HG03457 (cell line): ENCODE results near the gene TNFRSF11A.

Experiments used
- ATAC-seq: cut with Tn5 transposase; IDR thresholded peaks from one replicate; pipeline ENCODE4 v1.9.1; 2021; ENCODE audit warnings: moderate number of reproducible peaks; ENCODE audit not compliant: unreplicated experiment

TNFRSF11A gene

DNA sequence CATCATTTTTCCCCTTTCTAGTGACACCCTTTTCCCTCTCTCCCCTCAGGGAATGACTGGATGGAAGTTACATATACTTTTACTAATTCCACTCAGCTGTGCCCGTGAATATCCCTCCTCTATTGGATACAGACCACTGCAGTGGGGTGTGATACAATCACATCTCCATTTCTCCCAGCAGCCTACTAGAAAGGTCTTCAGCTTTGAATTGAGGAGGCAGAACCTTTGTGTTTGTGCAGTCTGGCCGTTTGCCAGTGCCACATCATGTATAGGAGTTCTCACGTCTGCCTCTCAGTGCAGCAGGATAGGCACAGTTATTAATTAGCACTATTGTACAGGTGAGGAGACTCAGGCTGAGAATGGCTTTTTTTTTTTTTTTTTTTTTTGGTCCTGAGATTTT, 16.4 kb downstream of the TNFRSF11A start:
- ATAC-seq = no peak

DNA sequence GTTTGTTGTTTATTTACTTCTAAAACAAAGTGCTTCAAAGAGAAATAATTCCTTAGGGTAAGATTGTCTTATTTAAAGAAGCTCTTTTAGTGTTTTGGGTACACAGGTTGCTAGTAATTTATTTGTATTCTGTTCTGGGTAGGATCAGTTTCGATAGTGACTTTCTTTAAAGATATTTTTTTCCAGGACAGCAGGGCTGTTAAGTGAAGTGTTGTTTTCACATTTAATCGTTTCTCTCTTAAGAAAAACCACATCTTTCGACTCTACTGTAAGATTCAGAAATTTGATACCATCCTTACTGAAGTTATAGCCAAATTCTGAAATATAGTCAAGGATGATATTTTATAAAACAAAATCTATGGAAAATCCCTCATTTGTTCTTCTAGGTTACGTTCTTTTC, 17.8 kb downstream of the TNFRSF11A start:
- no peak for ATAC-seq

DNA sequence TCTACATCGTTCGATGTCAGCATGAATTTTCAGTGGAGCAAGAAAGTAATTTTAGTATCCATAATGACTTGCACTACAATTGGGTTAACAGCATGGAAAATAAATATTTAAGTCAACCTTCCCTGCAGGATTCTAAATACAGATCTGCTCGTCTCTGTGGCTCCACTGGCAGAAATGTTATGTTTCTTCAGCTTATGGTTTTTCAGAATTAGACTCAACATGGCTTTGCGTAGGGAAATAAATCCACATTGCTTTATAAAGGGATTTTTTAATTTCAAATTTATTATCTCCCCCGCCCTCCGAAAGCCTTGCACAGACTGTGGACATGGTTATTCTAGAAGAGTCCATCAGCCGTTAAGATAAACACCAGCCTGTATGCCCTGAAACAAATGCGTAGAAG, 18.2 kb downstream of the TNFRSF11A start:
- no peak for ATAC-seq

DNA sequence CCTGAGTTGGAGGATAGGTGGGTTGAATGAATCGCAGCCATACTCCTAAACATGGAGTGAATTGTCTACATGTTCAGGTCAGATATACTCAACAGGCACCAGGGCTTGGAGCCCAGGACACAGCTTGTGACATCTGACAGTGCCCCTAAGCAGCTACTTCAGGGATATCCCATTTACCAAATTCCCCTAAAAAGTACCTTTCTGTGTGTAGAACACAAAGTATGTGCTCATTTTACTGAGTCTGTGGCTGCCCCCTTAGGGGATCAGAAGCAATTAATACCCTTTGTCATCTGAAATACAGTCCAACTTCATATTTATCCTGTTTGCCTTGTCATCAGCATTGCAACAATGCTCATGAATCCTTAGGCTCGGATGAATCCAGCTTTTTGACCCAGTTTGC, 20.8 kb downstream of the TNFRSF11A start:
- ATAC-seq = no peak

DNA sequence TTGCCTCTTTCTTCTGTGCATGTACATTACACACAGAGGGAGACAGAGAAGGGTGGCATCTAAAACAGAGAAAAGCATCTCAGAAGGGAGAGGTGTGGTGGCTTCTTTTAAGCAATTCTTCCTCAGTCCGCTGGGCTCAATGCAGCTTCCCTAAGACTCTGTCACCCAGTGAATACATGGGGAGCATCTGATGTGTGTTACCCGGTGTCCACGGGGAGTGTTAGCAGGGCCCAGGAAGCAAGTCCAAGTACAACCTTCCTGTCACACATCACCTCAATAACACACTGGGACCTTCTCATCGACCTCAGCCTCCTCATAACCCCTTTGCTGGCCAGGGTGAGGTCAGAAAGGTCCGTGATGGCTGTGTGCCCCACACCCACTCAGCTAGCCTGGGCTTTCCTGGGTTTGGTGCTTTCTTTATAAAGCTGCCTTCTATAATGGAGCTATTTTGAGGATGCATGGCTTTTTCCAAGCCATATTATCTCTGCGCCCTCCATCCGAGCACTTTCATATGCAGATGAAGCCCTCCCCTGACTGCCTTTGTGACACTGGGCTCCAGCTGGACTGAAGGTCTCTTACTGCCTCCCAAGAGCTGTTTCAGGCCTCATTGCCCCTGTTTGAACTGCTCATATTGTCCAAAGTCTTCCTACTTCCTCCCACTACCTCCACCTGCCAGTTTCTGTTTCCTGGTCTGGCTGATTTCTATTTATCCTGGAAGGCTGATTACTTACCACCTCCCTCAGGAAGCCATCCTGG, 21.4 kb downstream of the TNFRSF11A start:
- ATAC-seq = no peak

DNA sequence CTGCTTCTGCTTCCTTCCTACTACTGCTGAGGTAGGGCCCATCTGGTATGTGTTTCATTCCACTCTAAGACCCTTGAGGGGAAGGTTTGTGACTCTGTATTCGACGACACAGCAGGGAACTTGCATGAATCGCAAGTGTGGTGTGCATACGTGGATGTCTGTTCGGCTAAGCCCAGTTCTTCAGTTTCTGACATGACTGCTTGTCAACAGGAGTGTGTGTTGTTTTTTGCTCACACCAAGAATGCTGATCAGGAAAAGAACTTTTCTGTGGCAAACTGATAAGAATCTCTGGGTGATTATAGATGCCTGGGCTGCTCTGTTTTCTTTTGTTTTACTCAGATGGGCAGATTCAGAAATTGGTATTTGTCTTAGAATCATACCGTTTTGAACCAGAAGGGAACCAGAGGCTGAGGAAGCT, 22.0 kb downstream of the TNFRSF11A start:
- no peak for ATAC-seq

DNA sequence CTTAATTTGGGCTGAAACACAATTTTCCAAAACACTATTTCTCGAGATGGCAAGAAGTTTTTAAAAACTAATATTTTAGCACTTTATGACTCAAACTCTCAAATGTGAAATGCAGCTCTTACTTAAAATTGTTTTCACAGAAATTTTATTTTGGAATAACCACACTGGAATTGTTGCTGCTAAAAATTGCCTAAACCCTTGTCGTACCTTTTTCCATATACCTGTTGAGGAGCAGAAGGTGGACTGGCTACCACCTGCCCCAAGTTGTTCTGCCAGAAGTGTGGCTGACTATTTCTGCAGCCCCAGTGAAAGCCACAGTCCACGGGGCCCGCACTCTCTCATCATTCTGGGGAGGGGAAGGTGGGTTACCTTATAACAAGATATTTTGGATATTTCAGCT, 23.4 kb downstream of the TNFRSF11A start:
- no peak for ATAC-seq

DNA sequence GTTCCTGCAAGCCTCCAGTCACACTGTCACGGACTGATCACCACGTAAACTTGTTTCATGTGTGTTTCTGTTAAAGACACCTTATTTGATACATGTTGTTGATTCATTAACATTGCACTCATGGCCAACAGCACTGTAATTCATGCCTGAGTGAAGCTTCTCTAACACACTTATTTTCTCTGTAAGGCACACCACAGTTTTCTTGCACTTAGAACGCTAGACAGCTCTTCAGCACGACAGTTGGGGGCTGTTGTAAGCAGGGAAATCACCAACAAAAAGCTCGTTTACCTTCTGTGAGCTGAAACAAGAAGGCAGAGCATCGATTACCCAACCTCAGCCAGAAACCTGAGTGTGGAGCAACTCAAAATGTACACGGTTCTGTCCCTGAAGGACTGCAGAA, 28.1 kb downstream of the TNFRSF11A start:
- ATAC-seq = no peak

DNA sequence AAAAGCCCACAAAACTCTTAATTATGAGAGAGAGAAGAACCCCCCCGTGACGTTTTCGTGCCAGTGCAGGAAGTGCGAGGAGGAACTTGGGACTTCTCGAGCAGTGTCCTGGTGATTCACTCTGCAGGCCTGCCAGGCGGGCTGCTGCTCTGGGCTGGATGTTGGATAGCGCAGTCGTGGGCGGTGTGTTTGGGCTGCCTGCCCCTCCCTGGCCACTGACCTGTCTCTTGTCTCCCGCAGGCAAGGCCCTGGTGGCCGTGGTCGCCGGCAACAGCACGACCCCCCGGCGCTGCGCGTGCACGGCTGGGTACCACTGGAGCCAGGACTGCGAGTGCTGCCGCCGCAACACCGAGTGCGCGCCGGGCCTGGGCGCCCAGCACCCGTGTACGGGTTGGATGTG, 29.0 kb downstream of the TNFRSF11A start:
- no peak for ATAC-seq

DNA sequence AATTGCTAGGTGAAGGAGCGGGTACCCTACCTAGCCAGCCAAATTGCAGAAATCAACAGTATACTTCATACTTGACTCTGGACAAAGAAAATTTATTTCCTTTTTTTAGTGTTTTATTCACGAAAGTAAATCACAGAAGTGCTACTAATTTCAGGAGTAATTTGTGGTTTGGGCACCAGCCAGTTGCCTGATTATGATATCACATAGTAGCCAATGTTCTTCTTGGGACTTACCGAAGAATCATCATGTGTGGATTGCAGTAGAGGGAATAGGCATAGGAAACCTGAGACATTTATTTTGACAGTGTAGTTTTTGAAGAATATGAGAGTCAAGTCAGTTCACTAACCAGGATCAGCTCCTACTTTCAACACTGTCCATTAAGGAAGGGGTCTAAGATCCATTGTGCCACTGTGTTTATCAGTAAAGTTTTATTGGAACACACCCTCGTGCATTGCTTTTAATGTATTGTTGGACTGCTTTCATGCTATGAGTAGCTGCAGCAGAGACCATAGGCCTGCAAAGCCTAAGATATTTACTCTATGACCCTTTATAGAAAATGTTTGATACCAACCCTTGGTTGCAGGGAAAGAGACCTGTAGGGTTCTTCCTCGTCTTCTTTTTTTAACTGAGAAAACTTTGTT, 32.1 kb downstream of the TNFRSF11A start:
- no peak for ATAC-seq

DNA sequence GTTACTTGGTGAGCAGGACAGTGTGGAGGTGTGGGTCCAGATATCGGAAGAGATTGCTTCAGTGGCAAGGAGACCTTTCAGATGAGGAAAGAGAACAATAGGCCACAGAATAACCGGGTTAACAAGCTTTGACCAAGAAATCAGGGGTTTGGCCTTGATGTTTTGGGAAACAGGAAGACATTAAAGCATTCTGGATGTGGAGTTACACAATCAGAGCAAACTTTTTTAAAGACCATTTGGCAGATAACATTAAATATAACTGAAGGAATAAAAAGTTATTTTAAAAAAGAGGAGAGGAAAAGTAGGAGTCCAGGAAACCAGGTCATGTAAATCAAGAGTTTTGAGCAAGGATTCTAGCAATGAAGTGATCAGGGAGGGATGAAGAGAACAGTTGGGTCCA, 35.7 kb downstream of the TNFRSF11A start:
- no peak for ATAC-seq

DNA sequence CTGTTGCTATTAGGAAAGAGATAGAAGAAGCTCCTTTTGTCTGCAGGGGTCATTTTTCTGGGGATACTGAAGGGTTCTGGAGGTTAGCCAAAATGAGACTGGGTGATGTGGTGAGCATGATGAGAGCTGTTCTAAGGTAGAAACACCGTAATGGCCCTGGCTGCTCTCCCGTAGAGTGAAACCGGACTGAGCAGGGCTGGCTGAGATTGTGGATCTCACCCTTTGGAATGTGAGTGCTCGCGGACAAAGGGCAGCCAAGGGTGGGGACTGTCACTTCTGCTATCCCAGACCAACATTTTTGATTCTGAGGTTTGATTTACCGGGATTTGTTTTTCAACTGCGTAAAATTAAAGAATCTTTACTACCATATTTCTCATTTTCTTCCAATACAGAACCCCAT, 36.2 kb downstream of the TNFRSF11A start:
- no peak for ATAC-seq

DNA sequence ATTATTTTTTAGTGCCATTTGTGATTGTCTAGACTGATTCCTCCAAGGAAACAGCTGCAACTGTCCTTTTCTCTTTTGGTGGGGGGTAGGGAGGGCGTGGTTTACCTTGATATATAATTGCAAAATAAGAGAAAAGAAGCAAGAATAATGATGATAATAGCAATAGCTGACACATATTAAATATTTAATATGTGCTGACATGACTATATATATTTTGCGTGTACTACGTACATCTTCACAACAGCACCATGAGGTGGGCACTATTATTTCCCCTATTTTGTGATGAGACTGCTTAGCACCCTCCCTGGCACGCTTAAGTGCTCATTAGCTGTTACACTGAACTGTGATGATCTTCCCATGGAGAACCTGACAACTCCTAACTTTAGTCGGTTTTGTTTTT, 39.4 kb downstream of the TNFRSF11A start:
- ATAC-seq = no peak

DNA sequence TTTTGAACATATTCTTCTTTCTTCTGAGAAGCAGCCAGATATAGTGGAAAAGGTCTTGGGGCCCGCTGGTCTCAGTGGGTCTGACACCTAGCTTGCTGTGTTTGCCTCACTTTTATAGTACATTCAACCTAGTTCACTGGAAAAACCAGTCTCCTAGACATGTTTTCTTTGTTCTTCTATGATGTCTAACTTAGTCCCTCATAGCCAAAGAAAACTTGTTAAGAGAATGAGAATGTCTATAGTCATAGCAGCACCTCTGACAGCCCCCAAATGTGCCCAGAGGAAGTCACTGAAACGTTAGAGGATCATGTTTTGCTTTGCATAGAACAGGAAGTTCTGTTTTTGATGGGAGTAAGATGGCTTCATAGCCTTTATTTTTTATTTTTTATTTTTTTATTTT, 40.3 kb downstream of the TNFRSF11A start:
- ATAC-seq = no peak

DNA sequence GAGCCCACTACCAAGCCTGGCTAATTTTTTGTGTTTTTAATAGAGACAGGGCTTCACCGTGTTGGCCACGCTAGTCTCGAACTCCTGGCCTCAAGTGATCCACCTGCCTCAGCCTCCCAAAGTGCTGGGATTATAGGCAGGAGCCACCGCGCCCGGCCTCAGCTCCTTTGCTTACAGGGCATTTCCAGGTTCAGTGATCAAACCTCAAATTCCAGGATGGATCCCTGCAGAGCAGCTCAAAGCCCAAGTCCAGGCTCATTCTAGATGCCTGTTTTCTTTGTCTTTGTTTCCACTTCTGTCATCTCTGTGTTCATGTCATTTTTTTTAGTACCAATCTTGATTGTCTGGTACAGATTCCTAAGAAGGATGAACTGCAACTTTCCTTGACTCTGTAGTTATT, 41.9 kb downstream of the TNFRSF11A start:
- ATAC-seq = no peak

DNA sequence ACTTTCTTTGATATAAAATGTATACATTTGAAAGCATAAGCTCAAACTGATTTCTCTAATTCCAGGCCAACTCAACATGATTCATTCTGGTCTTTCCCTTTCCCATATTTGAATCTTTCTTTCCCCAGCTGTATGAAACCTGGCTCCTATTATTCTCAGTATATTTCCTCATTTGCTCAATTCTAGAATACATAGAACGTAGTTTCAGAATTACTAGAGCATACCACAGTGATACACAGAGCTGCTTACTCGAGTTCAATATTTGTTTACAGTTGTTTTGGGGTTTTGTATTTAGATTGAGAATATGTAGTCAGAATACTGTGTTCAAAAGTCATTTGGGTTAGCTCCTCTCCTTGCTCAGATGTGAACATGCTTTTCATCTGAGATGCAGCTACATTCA, 43.0 kb downstream of the TNFRSF11A start:
- ATAC-seq = peak; percentile 43

DNA sequence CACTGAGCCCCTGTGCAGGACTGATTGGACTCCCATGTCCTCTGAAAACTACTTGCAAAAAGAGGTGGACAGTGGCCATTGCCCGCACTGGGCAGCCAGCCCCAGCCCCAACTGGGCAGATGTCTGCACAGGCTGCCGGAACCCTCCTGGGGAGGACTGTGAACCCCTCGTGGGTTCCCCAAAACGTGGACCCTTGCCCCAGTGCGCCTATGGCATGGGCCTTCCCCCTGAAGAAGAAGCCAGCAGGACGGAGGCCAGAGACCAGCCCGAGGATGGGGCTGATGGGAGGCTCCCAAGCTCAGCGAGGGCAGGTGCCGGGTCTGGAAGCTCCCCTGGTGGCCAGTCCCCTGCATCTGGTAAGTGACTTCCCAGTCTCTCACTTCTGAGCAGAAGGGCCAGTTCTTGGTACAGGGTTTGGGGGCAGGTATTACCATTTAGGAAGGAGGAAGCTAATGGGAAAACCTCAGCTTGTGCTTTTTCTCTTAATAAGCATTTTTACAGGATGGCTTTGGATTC, 44.1 kb downstream of the TNFRSF11A start:
- ATAC-seq = no peak

DNA sequence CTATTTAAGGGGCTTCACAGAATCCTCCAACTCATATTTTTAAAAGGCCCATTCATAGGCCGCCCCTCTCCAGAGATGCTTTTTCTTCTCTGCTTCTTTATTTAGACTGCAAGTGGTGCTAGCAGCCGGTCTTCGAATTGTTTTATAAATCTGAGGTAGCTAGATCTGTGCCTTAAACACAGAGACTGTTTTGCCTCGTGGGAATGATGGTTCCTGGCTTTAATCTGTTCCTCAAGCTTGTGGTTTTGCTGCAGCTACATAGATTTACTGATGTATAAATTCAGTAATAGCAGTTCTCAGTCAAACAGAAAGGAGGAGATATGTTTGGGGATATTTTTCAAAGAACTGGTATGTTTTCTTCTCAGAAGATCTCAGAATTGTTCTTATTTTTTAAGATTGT, 45.3 kb downstream of the TNFRSF11A start:
- no peak for ATAC-seq

DNA sequence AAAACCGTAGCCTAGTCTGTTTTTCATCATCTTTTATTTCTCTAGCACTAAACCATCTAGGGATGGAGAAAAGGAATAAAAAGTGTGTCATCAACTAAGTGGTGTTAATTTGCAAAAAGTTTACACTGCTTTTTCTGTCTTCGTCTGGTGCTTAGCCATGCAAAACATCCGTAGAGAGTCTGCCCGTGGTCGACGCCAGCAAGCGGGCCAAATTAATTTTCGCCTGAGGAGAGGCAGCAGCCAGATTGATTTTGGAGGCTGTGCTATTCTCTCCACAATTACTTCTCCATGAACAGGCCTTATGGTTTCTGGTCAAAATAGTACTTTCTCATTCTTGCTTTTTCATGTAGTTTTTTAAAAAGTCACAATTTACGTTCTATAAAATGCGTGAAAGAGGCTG, 46.3 kb downstream of the TNFRSF11A start:
- no peak for ATAC-seq

DNA sequence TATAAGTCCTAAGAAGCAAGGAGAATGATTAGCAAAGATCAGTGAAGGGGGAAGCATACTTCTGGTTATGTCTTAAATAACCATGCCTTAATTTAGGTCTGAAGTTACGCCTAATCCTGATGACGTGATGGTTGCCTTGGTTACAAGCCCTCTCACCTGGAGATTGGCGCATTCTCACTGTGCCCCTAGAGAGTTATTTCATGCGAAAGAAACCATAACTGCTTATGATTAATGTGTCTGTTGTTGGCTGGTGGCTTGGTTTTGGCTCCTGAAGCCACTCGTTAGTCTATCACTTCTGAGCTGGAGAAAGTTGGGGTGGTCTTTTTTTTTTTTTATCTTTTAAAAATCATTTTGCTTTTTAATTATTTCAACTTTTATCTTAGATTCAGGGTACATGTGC, 47.0 kb downstream of the TNFRSF11A start:
- ATAC-seq = peak; percentile 69

DNA sequence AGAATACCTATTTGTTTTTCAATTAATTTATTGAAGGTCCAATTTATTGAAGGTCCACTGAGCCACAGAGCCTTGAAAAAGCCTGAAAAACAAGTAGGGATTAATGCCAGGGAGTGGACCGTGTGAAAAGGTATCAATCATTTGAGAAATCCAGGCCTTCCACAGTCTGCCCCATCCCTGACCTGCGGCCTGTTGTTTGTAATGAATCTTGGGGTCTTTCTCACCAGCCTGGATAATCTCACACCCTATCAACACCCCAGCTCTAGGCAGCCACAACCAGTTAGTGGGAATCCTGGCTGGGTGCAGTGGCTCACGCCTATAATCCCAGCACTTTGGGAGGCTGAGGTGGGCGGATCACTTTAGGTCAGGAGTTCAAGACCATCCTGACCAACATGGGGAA, 47.8 kb downstream of the TNFRSF11A start:
- no peak for ATAC-seq

DNA sequence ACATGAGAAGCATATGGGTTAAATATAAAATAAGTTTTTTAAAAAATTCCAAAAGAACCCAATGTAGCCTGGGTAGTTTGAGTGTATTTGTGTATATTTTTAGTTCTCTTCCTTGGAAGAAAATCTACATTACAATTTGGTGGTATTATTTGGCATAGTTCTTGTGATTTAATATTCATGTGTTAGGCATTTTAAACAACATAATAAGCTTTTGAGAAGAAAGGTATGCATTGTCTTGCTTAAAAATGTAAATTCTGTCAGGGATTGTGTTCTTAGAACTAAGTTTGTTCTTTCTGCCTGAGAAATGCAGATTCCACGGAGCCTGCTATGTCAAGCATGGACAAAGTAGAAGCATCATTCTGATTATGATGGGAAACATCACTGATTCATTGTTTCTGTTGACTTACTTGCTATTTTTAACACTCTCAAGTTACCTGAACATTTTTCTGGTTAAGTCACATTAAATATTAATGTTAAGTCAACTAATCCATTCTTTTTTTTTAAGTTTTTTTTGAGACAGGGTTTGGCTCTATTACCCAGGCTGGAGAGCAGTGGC, 49.4 kb downstream of the TNFRSF11A start:
- no peak for ATAC-seq
